GM23338 (cell line): ENCODE measurements around the gene LCN6.

ENCODE experiments used
- CTCF ChIP-seq, 2 experiments: fragments of 200-600 bp in 1 of 2; sonication (generic) in 1 of 2; conservative IDR thresholded peaks; 2 replicates each; pipeline versions ENCODE4 v1.5.1 to v1.6.1; 2016 to 2017; ENCODE audit warnings: antibody characterized with exemption in 2 of 2, low read depth in 2 of 2, mild to moderate bottlenecking in 2 of 2, moderate library complexity in 1 of 2
- JUNB ChIP-seq: IDR thresholded peaks from one replicate; pipeline ENCODE4 v1.6.1; 2016; ENCODE audit warnings: antibody characterized with exemption; ENCODE audit not compliant: unreplicated experiment
- POLR2AphosphoS5 ChIP-seq: IDR thresholded peaks from 2 replicates; pipeline ENCODE4 v1.6.1; 2016; ENCODE audit warnings: antibody characterized with exemption, low read depth
- REST ChIP-seq: IDR thresholded peaks from one replicate; pipeline ENCODE4 v1.6.1; 2018; ENCODE audit warnings: antibody characterized with exemption; ENCODE audit not compliant: unreplicated experiment

- TF ChIP-seq CTCF (conservative IDR thresholded peaks at IDR 0.05; ENCODE audit: low read depth in 2 of 2) (no peak), JUNB (no peak), REST (no peak), POLR2AphosphoS5 (no peak)
Measured at GRCh38 chr9:136754059-136754572, 5.8 kb upstream of the LCN6 start.
